ENCODE measurements around the gene REST. TPM values are rescaled to one million over a fixed set of nuclear protein-coding genes. Genes with fewer than 3 reads are reported as not detected.

The REST gene
- total and polyA plus RNA-seq, 2 of the 8 experiments (the other 6 are each of a cell fraction or from before 2014, with no cell fraction given), result 10.2 to 66.3 TPM

DNA sequence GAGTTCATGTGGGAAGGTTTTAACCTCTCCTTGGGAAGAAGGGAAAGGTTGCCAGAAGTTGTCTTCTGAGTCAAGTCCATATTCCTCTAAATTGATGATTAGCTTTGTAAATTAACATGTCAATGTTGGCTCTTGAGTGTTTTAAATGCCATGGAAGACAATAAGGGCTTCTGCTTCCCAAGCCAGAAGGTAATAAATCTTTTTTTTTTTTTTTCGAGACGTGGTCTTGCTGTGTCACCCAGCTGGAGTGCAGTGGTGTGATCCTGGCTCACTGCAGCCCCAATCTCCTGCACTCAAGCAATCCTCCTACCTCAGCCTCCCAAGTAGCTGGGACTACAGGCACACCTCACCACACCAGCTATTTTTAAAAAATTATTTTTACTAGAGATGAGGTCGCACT lies 5.0 kb upstream of the REST start:
- FAIRE-seq (no peak), DNase-seq (ENCODE audit: low read depth in 1 of 2, low spot score in 2 of 2) (no peak)
- no peak overlapping the region for H2BK15ac ChIP-seq (ENCODE audit: low read length)
- H3K9me3 ChIP-seq (ENCODE audit: insufficient read depth in 2 of 2, low read depth in 1 of 2, low read length in 1 of 2), result no peaks in the 10 kb centered on the region
- no peak overlapping the region for H3K27ac ChIP-seq (ENCODE audit: low read depth, low read length)
- H3K14ac ChIP-seq (ENCODE audit: insufficient read length), result no peak overlapping the region
- H4K91ac ChIP-seq (replicated peaks; ENCODE audit: insufficient read length, low read length), result no peak overlapping the region
- no peaks in the 10 kb centered on the region for H3K79me2 ChIP-seq (ENCODE audit: control insufficient read depth in 1 of 2, insufficient read depth in 2 of 2, low read length in 2 of 2)
- no peak overlapping the region for H2BK120ac ChIP-seq (replicated peaks; ENCODE audit: low read depth, low read length)
- peaks cover 7 to 9% (median 8%) of the 10 kb centered on the region in 4 experiments; a peak in 5 of 7 replicates for H3K4me1 ChIP-seq (replicated peaks in 1 of 4; ENCODE audit: control insufficient read depth in 3 of 4, insufficient read depth in 4 of 4, low read length in 3 of 4)
- H3K79me1 ChIP-seq (ENCODE audit: low read depth, low read length), result no peaks in the 10 kb centered on the region
- no peaks in the 10 kb centered on the region for H3K36me3 ChIP-seq (ENCODE audit: control insufficient read depth in 2 of 4, insufficient read depth in 4 of 4, low read length in 3 of 4)
- H3K23ac ChIP-seq (ENCODE audit: insufficient read length), result no peak overlapping the region
- no peak overlapping the region; a peak in 1 of 4 replicates for H3K4me2 ChIP-seq (ENCODE audit: insufficient read depth in 1 of 2, low read depth in 2 of 2, low read length in 2 of 2)
- H2BK5ac ChIP-seq (ENCODE audit: low read depth, low read length), result no peak overlapping the region
- no peak overlapping the region for H2BK12ac ChIP-seq (ENCODE audit: low read depth, low read length)
- no peak overlapping the region for H3K4ac ChIP-seq (replicated peaks; ENCODE audit: insufficient read length, low read depth, low read length)
- H3K56ac ChIP-seq (replicated peaks; ENCODE audit: insufficient read length, low read depth, low read length), result no peak overlapping the region
- POLR2A ChIA-PET (ENCODE audit: partially characterized antibody), result interaction anchor here (1.4 kb wide), 1 partner anchor 29 kb away, joined by 4 read pairs; no protein-coding TSS in a partner anchor
- CTCF ChIA-PET (ENCODE audit: partially characterized antibody), result interaction anchor here (0.7 kb wide), 1 partner anchor 66 kb away, joined by 3 read pairs; no protein-coding TSS in a partner anchor
- H2BK20ac ChIP-seq (ENCODE audit: low read length), result no peak overlapping the region
- H4K8ac ChIP-seq (ENCODE audit: extremely low read depth, insufficient read depth, low read length), result no peak overlapping the region
- H2AFZ ChIP-seq (ENCODE audit: low read length), result no peak overlapping the region
- WGBS, 2 experiments (ENCODE audit: extremely low coverage in 1 of 2, insufficient coverage in 1 of 2, insufficient read length in 1 of 2, insufficient replicate concordance in 2 of 2, low coverage in 1 of 2, low lambda C conversion rate in 2 of 2, missing lambda C conversion rate in 1 of 2), result 79% methylated on average over 3 of the region's 3 CpGs; no CpG with 5 or more reads in 1 of the 2 experiments
- H3K4me3 ChIP-seq (ENCODE audit: extremely low read depth in 1 of 4, insufficient read depth in 2 of 4, low read depth in 3 of 4, low read length in 4 of 4), result no peak overlapping the region
- peaks cover 6% of the 10 kb centered on the region; the same call in 1 of the 2 replicates for H3K23me2 ChIP-seq (ENCODE audit: low read depth, low read length)
- no peaks in the 10 kb centered on the region for H4K20me1 ChIP-seq (replicated peaks in 1 of 2; ENCODE audit: control insufficient read depth in 1 of 2, insufficient read depth in 2 of 2, low read length in 2 of 2)
- peaks cover 0 to 6% (median under 1%) of the 10 kb centered on the region in 4 experiments; a peak in 3 of 7 replicates for H3K27me3 ChIP-seq (replicated peaks in 1 of 4; ENCODE audit: control insufficient read depth in 3 of 4, extremely low read depth in 1 of 4, insufficient read depth in 3 of 4, low read length in 3 of 4)
- no peak overlapping the region for H2AK5ac ChIP-seq (ENCODE audit: low read depth, low read length)
- H3K18ac ChIP-seq (ENCODE audit: extremely low read depth, low read length), result no peak overlapping the region
- no peak overlapping the region for H4K5ac ChIP-seq (ENCODE audit: insufficient read length, low read depth, low read length)
- H3K9ac ChIP-seq (replicated peaks in 1 of 4; ENCODE audit: extremely low read depth in 1 of 4, low read depth in 3 of 4, low read length in 3 of 4), result no peak overlapping the region
- TF ChIP-seq CBX8 (IDR thresholded peaks at IDR 0.05; ENCODE audit: borderline replicate concordance, low read depth, low read length) (no peak), SIRT6 (IDR thresholded peaks at IDR 0.05; ENCODE audit: low read length) (no peak), NRF1 (IDR thresholded peaks at IDR 0.05; ENCODE audit: low read depth, low read length) (no peak), TAF7 (optimal IDR thresholded peaks at IDR 0.05; ENCODE audit: borderline replicate concordance, low read depth, low read length) (no peak), SIX5 (IDR thresholded peaks at IDR 0.05; ENCODE audit: low read depth, low read length) (no peak), EGR1 (IDR thresholded peaks at IDR 0.05; ENCODE audit: borderline replicate concordance, low read depth, low read length) (no peak), GABPA (IDR thresholded peaks at IDR 0.05; ENCODE audit: borderline replicate concordance, insufficient read depth, low read length) (no peak), BRCA1 (IDR thresholded peaks at IDR 0.05; ENCODE audit: low read depth, low read length) (no peak), RAD21 (IDR thresholded peaks at IDR 0.05 in 1 of 2, conservative IDR thresholded peaks at IDR 0.05 in 1 of 2; ENCODE audit: low read depth in 2 of 2, low read length in 2 of 2) (no peak), RFX5 (IDR thresholded peaks at IDR 0.05; ENCODE audit: borderline replicate concordance, low read depth, low read length) (no peak), TEAD4 (IDR thresholded peaks at IDR 0.05; ENCODE audit: low read depth, low read length) (no peak), CHD1 (IDR thresholded peaks at IDR 0.05; ENCODE audit: low read depth, low read length) (no peak)
- TF ChIP-seq, protein P1, sequence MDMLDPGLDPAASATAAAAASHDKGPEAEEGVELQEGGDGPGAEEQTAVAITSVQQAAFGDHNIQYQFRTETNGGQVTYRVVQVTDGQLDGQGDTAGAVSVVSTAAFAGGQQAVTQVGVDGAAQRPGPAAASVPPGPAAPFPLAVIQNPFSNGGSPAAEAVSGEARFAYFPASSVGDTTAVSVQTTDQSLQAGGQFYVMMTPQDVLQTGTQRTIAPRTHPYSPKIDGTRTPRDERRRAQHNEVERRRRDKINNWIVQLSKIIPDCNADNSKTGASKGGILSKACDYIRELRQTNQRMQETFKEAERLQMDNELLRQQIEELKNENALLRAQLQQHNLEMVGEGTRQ (IDR thresholded peaks at IDR 0.05; ENCODE audit: low read length), result no peak

Data from H1 (cell line).